ENCODE measurements around the gene RLF. TPM values are rescaled to one million over a fixed set of nuclear protein-coding genes. Genes with fewer than 3 reads are reported as not detected.

The RLF gene
- total and polyA plus RNA-seq, 2 of the 8 experiments (the other 6 are each of a cell fraction or from before 2014, with no cell fraction given): 4.2 to 18.0 TPM

- H4K91ac ChIP-seq (replicated peaks; ENCODE audit: insufficient read length, low read length): no peak overlapping the region
- H3K56ac ChIP-seq (replicated peaks; ENCODE audit: insufficient read length, low read depth, low read length): no peak overlapping the region
- H4K8ac ChIP-seq (ENCODE audit: extremely low read depth, insufficient read depth, low read length): no peak overlapping the region
- FAIRE-seq (no peak), DNase-seq (ENCODE audit: low read depth in 1 of 2, low spot score in 2 of 2) (no peak)
- peaks cover 3 to 8% of the 10 kb centered on the region in 2 experiments for H4K20me1 ChIP-seq (replicated peaks in 1 of 2; ENCODE audit: control insufficient read depth in 1 of 2, insufficient read depth in 2 of 2, low read length in 2 of 2)
- H3K9ac ChIP-seq (replicated peaks in 1 of 4; ENCODE audit: extremely low read depth in 1 of 4, low read depth in 3 of 4, low read length in 3 of 4): no peak overlapping the region
- WGBS, 2 experiments (ENCODE audit: extremely low coverage in 1 of 2, insufficient coverage in 1 of 2, insufficient read length in 1 of 2, insufficient replicate concordance in 2 of 2, low coverage in 1 of 2, low lambda C conversion rate in 2 of 2, missing lambda C conversion rate in 1 of 2): 96% methylated on average over 7 of the region's 7 CpGs; no CpG with 5 or more reads in 1 of the 2 experiments
- no peak overlapping the region for H2BK12ac ChIP-seq (ENCODE audit: low read depth, low read length)
- no peak overlapping the region for H4K5ac ChIP-seq (ENCODE audit: insufficient read length, low read depth, low read length)
- TF ChIP-seq KDM1A (IDR thresholded peaks at IDR 0.05; ENCODE audit: borderline replicate concordance, low read length): no peak
- TF ChIP-seq, protein P1, sequence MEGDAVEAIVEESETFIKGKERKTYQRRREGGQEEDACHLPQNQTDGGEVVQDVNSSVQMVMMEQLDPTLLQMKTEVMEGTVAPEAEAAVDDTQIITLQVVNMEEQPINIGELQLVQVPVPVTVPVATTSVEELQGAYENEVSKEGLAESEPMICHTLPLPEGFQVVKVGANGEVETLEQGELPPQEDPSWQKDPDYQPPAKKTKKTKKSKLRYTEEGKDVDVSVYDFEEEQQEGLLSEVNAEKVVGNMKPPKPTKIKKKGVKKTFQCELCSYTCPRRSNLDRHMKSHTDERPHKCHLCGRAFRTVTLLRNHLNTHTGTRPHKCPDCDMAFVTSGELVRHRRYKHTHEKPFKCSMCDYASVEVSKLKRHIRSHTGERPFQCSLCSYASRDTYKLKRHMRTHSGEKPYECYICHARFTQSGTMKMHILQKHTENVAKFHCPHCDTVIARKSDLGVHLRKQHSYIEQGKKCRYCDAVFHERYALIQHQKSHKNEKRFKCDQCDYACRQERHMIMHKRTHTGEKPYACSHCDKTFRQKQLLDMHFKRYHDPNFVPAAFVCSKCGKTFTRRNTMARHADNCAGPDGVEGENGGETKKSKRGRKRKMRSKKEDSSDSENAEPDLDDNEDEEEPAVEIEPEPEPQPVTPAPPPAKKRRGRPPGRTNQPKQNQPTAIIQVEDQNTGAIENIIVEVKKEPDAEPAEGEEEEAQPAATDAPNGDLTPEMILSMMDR (IDR thresholded peaks at IDR 0.05; ENCODE audit: control extremely low read depth in 1 of 3, insufficient read depth in 1 of 3, low read depth in 1 of 3, low read length in 3 of 3): no peak
- TF ChIP-seq POU5F1 (IDR thresholded peaks at IDR 0.05; ENCODE audit: low read depth, low read length): no peak
- TF ChIP-seq NRF1 (IDR thresholded peaks at IDR 0.05; ENCODE audit: low read depth, low read length): no peak
- TF ChIP-seq RFX5 (IDR thresholded peaks at IDR 0.05; ENCODE audit: borderline replicate concordance, low read depth, low read length): no peak
- TF ChIP-seq, protein P2, sequence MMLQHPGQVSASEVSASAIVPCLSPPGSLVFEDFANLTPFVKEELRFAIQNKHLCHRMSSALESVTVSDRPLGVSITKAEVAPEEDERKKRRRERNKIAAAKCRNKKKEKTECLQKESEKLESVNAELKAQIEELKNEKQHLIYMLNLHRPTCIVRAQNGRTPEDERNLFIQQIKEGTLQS (IDR thresholded peaks at IDR 0.05; ENCODE audit: insufficient read depth, low read depth, low read length): no peak
- H3K79me2 ChIP-seq (ENCODE audit: control insufficient read depth in 1 of 2, insufficient read depth in 2 of 2, low read length in 2 of 2): peaks cover 4 to 74% of the 10 kb centered on the region in 2 experiments; a peak in 3 of 4 replicates
- H2BK120ac ChIP-seq (replicated peaks; ENCODE audit: low read depth, low read length): no peak overlapping the region
- no peaks in the 10 kb centered on the region for H3K27me3 ChIP-seq (replicated peaks in 1 of 4; ENCODE audit: control insufficient read depth in 3 of 4, extremely low read depth in 1 of 4, insufficient read depth in 3 of 4, low read length in 3 of 4)
- H3K36me3 ChIP-seq (ENCODE audit: control insufficient read depth in 2 of 4, insufficient read depth in 4 of 4, low read length in 3 of 4): peaks cover 0 to 13% (median 6%) of the 10 kb centered on the region in 4 experiments; a peak in 4 of 8 replicates
- no peaks in the 10 kb centered on the region for H3K79me1 ChIP-seq (ENCODE audit: low read depth, low read length)
- H3K18ac ChIP-seq (ENCODE audit: extremely low read depth, low read length): no peak overlapping the region
- no peak overlapping the region for H3K14ac ChIP-seq (ENCODE audit: insufficient read length)
- ChIA-PET POLR2A (ENCODE audit: partially characterized antibody) (interaction anchor here (0.6 kb wide), 1 partner anchor 92 kb away, joined by 3 read pairs; no protein-coding TSS in a partner anchor), CTCF (ENCODE audit: partially characterized antibody) (interaction anchor here (0.6 to 5.6 kb wide), 6 partner anchors 14 to 939 kb away, joined by 3 to 33 read pairs (median 4); no protein-coding TSS in a partner anchor)
- no peak overlapping the region for H3K4me3 ChIP-seq (ENCODE audit: extremely low read depth in 1 of 4, insufficient read depth in 2 of 4, low read depth in 3 of 4, low read length in 4 of 4)
- H3K27ac ChIP-seq (ENCODE audit: low read depth, low read length): no peak overlapping the region
- H3K4ac ChIP-seq (replicated peaks; ENCODE audit: insufficient read length, low read depth, low read length): no peak overlapping the region
- H2BK20ac ChIP-seq (ENCODE audit: low read length): no peak overlapping the region
- H2AFZ ChIP-seq (ENCODE audit: low read length): no peak overlapping the region
- H3K4me1 ChIP-seq (replicated peaks in 1 of 4; ENCODE audit: control insufficient read depth in 3 of 4, insufficient read depth in 4 of 4, low read length in 3 of 4): peaks cover 0 to 3% (median 0%) of the 10 kb centered on the region in 4 experiments; a peak in 1 of 7 replicates
- H2AK5ac ChIP-seq (ENCODE audit: low read depth, low read length): no peak overlapping the region
- no peaks in the 10 kb centered on the region for H3K9me3 ChIP-seq (ENCODE audit: insufficient read depth in 2 of 2, low read depth in 1 of 2, low read length in 1 of 2)
- H3K4me2 ChIP-seq (ENCODE audit: insufficient read depth in 1 of 2, low read depth in 2 of 2, low read length in 2 of 2): no peak overlapping the region
- H3K23ac ChIP-seq (ENCODE audit: insufficient read length): no peak overlapping the region
- H3K23me2 ChIP-seq (ENCODE audit: low read depth, low read length): no peaks in the 10 kb centered on the region
- no peak overlapping the region for H2BK15ac ChIP-seq (ENCODE audit: low read length)
- H2BK5ac ChIP-seq (ENCODE audit: low read depth, low read length): no peak overlapping the region
Measured at GRCh38 chr1:40185951-40186864, 25.0 kb downstream of the RLF start.
